Measurements from ENCODE around the gene WSB2.
A peak's percentile ranks its signal among the peaks of the same experiment; 100 is the strongest.
"Not testable (repeated sequence)": the region's sequence is repeated elsewhere in the genome, so short reads cannot be mapped to it uniquely, and the experiment has no call there.

WSB2 gene

GRCh38 chr12:118011377-118011776 is 49.6 kb downstream of the WSB2 start:
- intact Hi-C loops (cut with DNase I) = no loop called here
- no peak for DNase-seq

GRCh38 chr12:118010903-118011302 is 50.1 kb downstream of the WSB2 start:
- intact Hi-C loops (cut with DNase I) = no loop called here
- no peak for DNase-seq

GRCh38 chr12:117999806-118000205 is 61.2 kb downstream of the WSB2 start:
- intact Hi-C loops (cut with DNase I) = not testable (repeated sequence)
- DNase-seq = peak in 1 of 10 donors; percentile 4

GRCh38 chr12:117998719-117999118 is 62.3 kb downstream of the WSB2 start:
- DNase-seq = no peak

GRCh38 chr12:117994551-117995438 is 66.2 kb downstream of the WSB2 start:
- no peak for DNase-seq
- intact Hi-C loops (cut with DNase I) = no loop called here

More at GRCh38 chr12:117998719-117999118, 62.3 kb downstream of the WSB2 start:
- intact Hi-C loops (cut with DNase I) = no loop called here

GRCh38 chr12:117986705-117987469 is 74.1 kb downstream of the WSB2 start:
- intact Hi-C loops (cut with DNase I) = no loop called here

GRCh38 chr12:117985182-117985581 is 75.8 kb downstream of the WSB2 start:
- DNase-seq = peak in 1 of 10 donors; percentile 0
- intact Hi-C loops (cut with DNase I) = no loop called here

More at GRCh38 chr12:117986705-117987469, 74.1 kb downstream of the WSB2 start:
- DNase-seq = peak in 1 of 10 donors; percentile 7

Data from posterior cingulate gyrus (tissue), 11 donors.